K562 (cell line): Measurements from ENCODE around the gene ARHGAP4. TPM values are rescaled to one million over a fixed set of nuclear protein-coding genes. Genes with fewer than 3 reads are reported as not detected.

Source experiments
- ATAC-seq: fragments of 200-7000 bp; cut with Tn5 transposase; 3 replicates; pipeline ENCODE4 v1.9.1; 2020; ENCODE audit warnings: moderate library complexity
- BruUV-seq: library from RNA; stranded (reverse); fragments of 400-500 nt; replicated peaks from 2 replicates; lab custom pipeline; 2021; lab: Mats Ljungman, UMichigan
- CTCF ChIA-PET: fragments of 300-600 bp; formaldehyde crosslinking; extraction: SDS; loops from one replicate; lab custom pipeline; 2021; ENCODE audit warnings: low intra/inter-chr PET ratio; lab: Yijun Ruan, JAX
- POLR2A ChIA-PET: fragments of 300-600, 350-650 bp; sonication (Branson Sonifier 250); formaldehyde crosslinking; extraction: SDS; loops from one replicate; lab custom pipeline; 2021; ENCODE audit warnings: antibody characterized with exemption, inconsistent platforms; lab: Yijun Ruan, JAX
- DNase-seq, 4 experiments: peaks; one replicate each; pipeline versions ENCODE4 v3.0.0 to v3.0.0-alpha.2; 2011 to 2018; ENCODE audit warnings: low spot score in 3 of 4, mixed read lengths in 3 of 4; ENCODE audit errors: extremely low read depth in 1 of 4
- FAIRE-seq: peaks from 2 replicates; lab custom pipeline; 2011; peaks lifted over from hg19 to GRCh38; lab: Jason Lieb, UNC
- H2AFZ ChIP-seq: 2 replicates; pipeline ENCODE4 v1.6.0; 2011; ENCODE audit warnings: low read depth, low read length, control low read depth, inconsistent platforms
- H3K27ac ChIP-seq: fragments of 200-600 bp; 3 replicates; pipeline ENCODE4 v1.8.0; 2011; ENCODE audit warnings: low read depth, mild to moderate bottlenecking, control low read depth, inconsistent platforms, low read length, moderate library complexity, mixed read lengths; ENCODE audit errors: extremely low read depth
- H3K27me3 ChIP-seq, 2 experiments: fragments of 300-600 bp in 1 of 2; 2 replicates in 1 of 2; 3 replicates in 1 of 2; pipeline versions ENCODE4 v1.6.0 to v1.8.0; 2011; ENCODE audit warnings: inconsistent platforms in 2 of 2, low read length in 2 of 2, mild to moderate bottlenecking in 1 of 2, mixed read lengths in 1 of 2, moderate library complexity in 1 of 2; ENCODE audit not compliant: control insufficient read depth in 2 of 2, insufficient read depth in 2 of 2
- H3K36me3 ChIP-seq: fragments of 300-600 bp; 3 replicates; pipeline ENCODE4 v1.8.0; 2011; ENCODE audit warnings: mild to moderate bottlenecking, low read length, inconsistent platforms; ENCODE audit not compliant: control insufficient read depth, insufficient read depth
- H3K4me1 ChIP-seq, 2 experiments: fragments of 200-600 bp in 1 of 2; replicated peaks in 1 of 2; 2 replicates in 1 of 2; 3 replicates in 1 of 2; pipeline versions ENCODE4 v1.5.1 to v1.8.0; 2011; ENCODE audit warnings: inconsistent platforms in 2 of 2, low read length in 2 of 2, mild to moderate bottlenecking in 1 of 2, mixed read lengths in 1 of 2, moderate library complexity in 1 of 2; ENCODE audit not compliant: control insufficient read depth in 2 of 2, insufficient read depth in 2 of 2
- H3K4me2 ChIP-seq: 2 replicates; pipeline ENCODE4 v1.6.1; 2011; ENCODE audit warnings: low read length, control low read depth, inconsistent platforms, mixed read lengths; ENCODE audit not compliant: insufficient read depth
- H3K4me3 ChIP-seq: fragments of 200-600 bp; sonication (generic), shearing (Covaris generic); 2 replicates; pipeline ENCODE4 v1.5.1; 2016; ENCODE audit warnings: control low read depth, inconsistent platforms
- H3K79me2 ChIP-seq: fragments of 200-600 bp; 3 replicates; pipeline ENCODE4 v1.8.0; 2011; ENCODE audit warnings: low read length, inconsistent platforms; ENCODE audit not compliant: control insufficient read depth, insufficient read depth
- H3K9ac ChIP-seq, 2 experiments: 2 replicates each; pipeline versions ENCODE4 v1.6.0 to v1.6.1; 2011; ENCODE audit warnings: low read depth in 2 of 2, low read length in 2 of 2, control low read depth in 1 of 2, inconsistent platforms in 1 of 2, mild to moderate bottlenecking in 1 of 2, mixed read lengths in 1 of 2; ENCODE audit not compliant: insufficient read depth in 1 of 2
- H3K9me1 ChIP-seq: one replicate; pipeline ENCODE4 v1.6.0; 2011; ENCODE audit warnings: inconsistent platforms, mild to moderate bottlenecking, low read length, moderate library complexity; ENCODE audit not compliant: control insufficient read depth, insufficient read depth
- H3K9me3 ChIP-seq: replicated peaks from 2 replicates; pipeline ENCODE4 v1.5.1; 2011; ENCODE audit warnings: low read depth, low read length, inconsistent platforms; ENCODE audit not compliant: control insufficient read depth, insufficient read depth
- H4K20me1 ChIP-seq: replicated peaks from 2 replicates; pipeline ENCODE4 v1.6.1; 2011; ENCODE audit warnings: low read length, inconsistent platforms, mixed read lengths; ENCODE audit not compliant: control insufficient read depth, insufficient read depth
- ARNT ChIP-seq, 2 experiments: fragments of 450-650 bp; IDR thresholded peaks; 2 replicates each; pipeline ENCODE4 v1.6.1; 2016; ENCODE audit warnings: mild to moderate bottlenecking in 1 of 2
- DDX20 ChIP-seq: fragments of 450-650 bp; IDR thresholded peaks from 2 replicates; pipeline ENCODE4 v1.6.1; 2016; ENCODE audit warnings: missing genetic modification characterization, low read depth, mild to moderate bottlenecking, missing compliant biosample characterization, moderate library complexity
- NCOA2 ChIP-seq, 2 experiments: fragments of 450-650 bp; IDR thresholded peaks; 2 replicates each; pipeline ENCODE4 v1.6.1; 2018; ENCODE audit warnings: mild to moderate bottlenecking in 2 of 2, moderate library complexity in 1 of 2; ENCODE audit not compliant: partially characterized antibody in 2 of 2
- NRF1 ChIP-seq, 2 experiments: fragments of 450-650 bp; IDR thresholded peaks in 1 of 2; conservative IDR thresholded peaks in 1 of 2; 2 replicates each; pipeline ENCODE4 v1.6.1; 2014; ENCODE audit warnings: mild to moderate bottlenecking in 2 of 2
- NUFIP1 ChIP-seq: fragments of 450-650 bp; IDR thresholded peaks from 2 replicates; pipeline ENCODE4 v1.6.1; 2018; ENCODE audit not compliant: partially characterized antibody
- PBX2 ChIP-seq, 2 experiments: IDR thresholded peaks in 1 of 2; conservative IDR thresholded peaks in 1 of 2; 2 replicates each; pipeline ENCODE4 v1.6.1; 2016; ENCODE audit warnings: low read depth in 2 of 2, mild to moderate bottlenecking in 1 of 2, missing compliant biosample characterization in 1 of 2, missing genetic modification characterization in 1 of 2, moderate library complexity in 1 of 2
- PHF8 ChIP-seq: fragments of 200-600 bp; sonication (generic); IDR thresholded peaks from 2 replicates; pipeline ENCODE4 v1.6.1; 2012; ENCODE audit warnings: mixed run types, mild to moderate bottlenecking, inconsistent platforms, low read length, moderate library complexity, borderline replicate concordance
- SIN3A ChIP-seq, 2 experiments: fragments of 150-350 bp in 1 of 2; IDR thresholded peaks; 2 replicates each; pipeline ENCODE4 v1.6.1; 2011 to 2016; ENCODE audit warnings: borderline replicate concordance in 2 of 2, low read depth in 2 of 2, low read length in 2 of 2, mild to moderate bottlenecking in 2 of 2, moderate library complexity in 2 of 2; ENCODE audit not compliant: control insufficient read depth in 1 of 2
- SMAD4 ChIP-seq: fragments of 250-450 bp; sonication (Bioruptor Pico); conservative IDR thresholded peaks from 2 replicates; pipeline ENCODE4 v1.8.0; 2021; ENCODE audit warnings: inconsistent platforms, mild to moderate bottlenecking, moderate library complexity
- THAP7 ChIP-seq: fragments of 250-450 bp; sonication (Bioruptor Pico); IDR thresholded peaks from 2 replicates; pipeline ENCODE4 v1.5.0; 2021
- YBX1 ChIP-seq: fragments of 450-650 bp; IDR thresholded peaks from 2 replicates; pipeline ENCODE4 v1.7.1; 2016; ENCODE audit warnings: mild to moderate bottlenecking
- ZBTB7A ChIP-seq: IDR thresholded peaks from 2 replicates; pipeline ENCODE4 v1.6.1; 2011; ENCODE audit warnings: low read depth, mild to moderate bottlenecking, low read length, moderate library complexity, borderline replicate concordance; ENCODE audit not compliant: control insufficient read depth
- ZNF384 ChIP-seq: IDR thresholded peaks from 2 replicates; pipeline ENCODE4 v1.6.1; 2012; ENCODE audit warnings: low read depth, low read length, improper control_type of control experiment
- WGBS: fragments of 100-300 bp; shearing (Covaris generic); methylation state at CpG from one replicate; pipeline ENCODE4 v1.1.6; 2016; ENCODE audit warnings: low coverage, mixed read lengths; ENCODE audit not compliant: insufficient coverage; ENCODE audit errors: missing lambda C conversion rate; 5-methylcytosine and 5-hydroxymethylcytosine counted together
- in situ Hi-C: fragments of 300-500 bp; cut with MboI; formaldehyde crosslinking; loops from 4 replicates; pipeline ENCODE4 v1.15.0; 2018; ENCODE audit warnings: inconsistent platforms, mixed read lengths
- intact Hi-C: fragments of 100-400 bp; cut with micrococcal nuclease; formaldehyde crosslinking; loops from 2 replicates; pipeline ENCODE4 v1.14.2; 2022
- polyA plus RNA-seq, 8 experiments: library from polyadenylated mRNA; depleted of rRNA in 4 of 8; stranded (reverse) in 5 of 8; unstranded in 3 of 8; fragments of >200 nt; fragmentation: Nextera tagmentation in 2 of 8; fragmentation: Illumina TruSeq in 1 of 8; extraction: Ambion mirVana in 2 of 8; extraction: Trizol in 1 of 8; gene quantifications; 2 replicates each; pipeline versions ENCODE4 v1.2.1 to v1.2.3, GENCODE V29; 2011 to 2014; ENCODE audit warnings: inconsistent platforms in 1 of 8, missing spikeins in 1 of 8
- total RNA-seq, 7 experiments: library from RNA; depleted of rRNA in 6 of 7; stranded (reverse); fragments of >200 nt in 6 of 7; fragmentation: Illumina TruSeq in 2 of 7; extraction: Trizol in 2 of 7; gene quantifications; 2 replicates each; pipeline versions ENCODE4 v1.2.1 to v1.2.3, GENCODE V29; 2011 to 2021; ENCODE audit warnings: low replicate concordance in 1 of 7

ARHGAP4 gene
- total and polyA plus RNA-seq, 9 of the 15 experiments (the other 6 are each of a cell fraction or from before 2014, with no cell fraction given), result 0.30 to 81.8 (median 13.5) TPM

DNA sequence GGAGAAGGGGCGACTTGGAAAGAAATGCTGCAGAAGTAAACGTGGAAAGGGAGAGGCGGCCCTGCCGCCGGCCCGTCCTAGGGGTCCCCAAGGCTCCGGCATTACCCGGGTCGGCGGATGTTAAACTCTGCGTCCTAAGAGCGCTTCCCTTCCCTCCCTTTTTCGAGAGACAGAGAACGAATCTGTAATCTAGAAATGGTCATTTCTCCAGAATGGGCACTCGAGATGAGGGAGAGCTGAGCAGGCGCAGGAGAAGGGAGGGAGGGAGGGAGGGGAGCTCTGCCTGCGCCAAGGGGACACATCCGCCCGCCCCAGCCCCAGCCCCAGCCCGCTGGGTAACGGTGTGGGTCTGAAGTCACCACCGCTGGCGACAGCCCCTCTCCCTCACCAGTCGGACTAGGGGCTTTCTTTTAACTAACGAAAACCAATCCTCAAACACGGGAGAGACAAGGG, 43.9 kb upstream of the ARHGAP4 start:
- H4K20me1 ChIP-seq, result peaks cover 46% of the 10 kb centered on the region
- intact Hi-C loops (loop anchor here (2.0 kb wide), 1 partner anchor 51 kb away; no protein-coding TSS in a partner anchor), in situ Hi-C loops (no loop called here)
- no peak overlapping the region for H2AFZ ChIP-seq
- peak in 2 of 4 experiments; percentile 30 to 63 for DNase-seq
- POLR2A ChIA-PET, result interaction anchor here (0.5 to 3.4 kb wide), 8 partner anchors 8 to 243 kb away, joined by 3 to 16 read pairs (median 4); no protein-coding TSS in a partner anchor
- H3K36me3 ChIP-seq, result peaks cover 47% of the 10 kb centered on the region; the same call in 2 of the 3 replicates
- H3K9ac ChIP-seq, result peak overlapping the region; percentile 77 to 96
- peaks cover 87% of the 10 kb centered on the region for H3K79me2 ChIP-seq
- H3K27me3 ChIP-seq, result no peaks in the 10 kb centered on the region
- TF ChIP-seq DDX20 (no peak), THAP7 (no peak), SMAD4 (CRISPR knock-in tag) (no peak), SIN3A (IDR thresholded peaks at IDR 0.05; ENCODE audit: borderline replicate concordance in 2 of 2, control insufficient read depth in 1 of 2, low read depth in 2 of 2, low read length in 2 of 2) (peak in 1 of 2 experiments; percentile 51; a peak in 1 of 4 replicates), ARNT (IDR thresholded peaks at IDR 0.05) (peak in 1 of 2 experiments; percentile 53; a peak in 1 of 4 replicates), NUFIP1 (no peak), NRF1 (conservative IDR thresholded peaks at IDR 0.05 in 1 of 2, IDR thresholded peaks at IDR 0.05 in 1 of 2) (peak; percentile 69 to 73), ZNF384 (no peak), ZBTB7A (0 out of 2 replicates have a peak, but pooled peaks have one; percentile 7), PHF8 (no peak), YBX1 (no peak), NCOA2 (IDR thresholded peaks at IDR 0.05; ENCODE audit: partially characterized antibody in 2 of 2) (no peak), PBX2 (CRISPR knock-in tag; IDR thresholded peaks at IDR 0.05; ENCODE audit: low read depth) (no peak), PBX2 (tag; conservative IDR thresholded peaks at IDR 0.05; ENCODE audit: low read depth) (no peak)
- TF ChIP-seq, all 486 proteins: peak for 4
- peak overlapping the region; percentile 74 for H3K27ac ChIP-seq
- peak overlapping the region; percentile 84 for H3K4me3 ChIP-seq
- no TSS peak for BruUV-seq
- no peak for ATAC-seq
- FAIRE-seq, result peak; percentile 65
- 0% methylated on average over 3 of the region's 26 CpGs for WGBS
- peak overlapping the region; percentile 86 for H3K4me2 ChIP-seq
- H3K4me1 ChIP-seq, result peaks cover 40 to 69% of the 10 kb centered on the region in 2 experiments
- H3K9me1 ChIP-seq, result peaks cover 5% of the 10 kb centered on the region
- H3K9me3 ChIP-seq, result no peaks in the 10 kb centered on the region
- CTCF ChIA-PET, result interaction anchor here (0.9 kb wide), 1 partner anchor 12 kb away, joined by 3 read pairs; no protein-coding TSS in a partner anchor
